ENCODE measurements around the gene TMEM52B. TPM values are rescaled to one million over a fixed set of nuclear protein-coding genes. Genes with fewer than 3 reads are reported as not detected.
"Not testable (repeated sequence)": the region's sequence is repeated elsewhere in the genome, so short reads cannot be mapped to it uniquely, and the experiment has no call there.

Gene TMEM52B
- total RNA-seq, 1 donor from 2014 or later: 0.68 TPM

- no peaks in the 10 kb centered on the region for H3K9me3 Mint-ChIP-seq
- H3K4me1 Mint-ChIP-seq (ENCODE audit: unreplicated experiment): peaks cover 4% of the 10 kb centered on the region
- no peak for DNase-seq (ENCODE audit: extremely low spot score, unreplicated experiment)
- H3K4me3 Mint-ChIP-seq: peak overlapping the region; percentile 6
- H3K36me3 Mint-ChIP-seq: peaks cover 3% of the 10 kb centered on the region
- H3K27me3 Mint-ChIP-seq: peaks cover 9% of the 10 kb centered on the region
- TF ChIP-seq CTCF (conservative IDR thresholded peaks at IDR 0.05): no peak
- peak overlapping the region; percentile 90 for H3K27ac Mint-ChIP-seq
These were observed 3.7 kb downstream of the TMEM52B start for GRCh38 chr12:10182354-10183049.

- DNase-seq (ENCODE audit: extremely low spot score, unreplicated experiment): no peak
These were observed 5.5 kb downstream of the TMEM52B start for GRCh38 chr12:10184261-10184843.

GRCh38 chr12:10186299-10186698, 7.5 kb downstream of the TMEM52B start:
- Mint-ChIP-seq H3K4me1 (ENCODE audit: unreplicated experiment) (peaks cover 4% of the 10 kb centered on the region), H3K9me3 (no peaks in the 10 kb centered on the region), H3K36me3 (peaks cover 3% of the 10 kb centered on the region), H3K27ac (peak overlapping the region; percentile 81), H3K4me3 (peak overlapping the region; percentile 29), H3K27me3 (peaks cover 4% of the 10 kb centered on the region)
- no peak for DNase-seq (ENCODE audit: extremely low spot score, unreplicated experiment)
- TF ChIP-seq CTCF (conservative IDR thresholded peaks at IDR 0.05): no peak

More at GRCh38 chr12:10184261-10184843, 5.5 kb downstream of the TMEM52B start:
- peaks cover 4% of the 10 kb centered on the region for H3K27me3 Mint-ChIP-seq
- no peak for TF ChIP-seq CTCF (conservative IDR thresholded peaks at IDR 0.05)
- H3K36me3 Mint-ChIP-seq: peaks cover 3% of the 10 kb centered on the region
- no peaks in the 10 kb centered on the region for H3K9me3 Mint-ChIP-seq
- peak overlapping the region; percentile 90 for H3K27ac Mint-ChIP-seq
- peak overlapping the region; percentile 41 for H3K4me3 Mint-ChIP-seq
- H3K4me1 Mint-ChIP-seq (ENCODE audit: unreplicated experiment): peaks cover 3% of the 10 kb centered on the region

GRCh38 chr12:10186958-10187357, 8.1 kb downstream of the TMEM52B start:
- H3K36me3 Mint-ChIP-seq; DNase-seq (ENCODE audit: extremely low spot score, unreplicated experiment); H3K4me3 Mint-ChIP-seq; H3K27ac Mint-ChIP-seq; H3K27me3 Mint-ChIP-seq; H3K9me3 Mint-ChIP-seq; H3K4me1 Mint-ChIP-seq (ENCODE audit: unreplicated experiment): not testable (repeated sequence)

- no peaks in the 10 kb centered on the region for H3K9me3 Mint-ChIP-seq
- H3K27me3 Mint-ChIP-seq: peaks cover 5% of the 10 kb centered on the region
- H3K4me3 Mint-ChIP-seq: peak overlapping the region; percentile 60
- H3K36me3 Mint-ChIP-seq: no peaks in the 10 kb centered on the region
- TF ChIP-seq CTCF (conservative IDR thresholded peaks at IDR 0.05): no peak
- DNase-seq (ENCODE audit: extremely low spot score, unreplicated experiment): no peak
- peaks cover 4% of the 10 kb centered on the region for H3K4me1 Mint-ChIP-seq (ENCODE audit: unreplicated experiment)
- peak overlapping the region; percentile 88 for H3K27ac Mint-ChIP-seq
These were observed 10.8 kb downstream of the TMEM52B start for GRCh38 chr12:10189653-10190052.

All from type B pancreatic cell (in vitro differentiated cells).